Right renal pelvis (tissue), 4 donors: ENCODE results near the gene KAT7. TPM values are rescaled to one million over a fixed set of nuclear protein-coding genes. Genes with fewer than 3 reads are reported as not detected.
"Not testable (repeated sequence)": the region's sequence is repeated elsewhere in the genome, so short reads cannot be mapped to it uniquely, and the experiment has no call there.

Source experiments
- DNase-seq, 4 donors: peaks; one replicate each; pipeline ENCODE4 v3.0.0-alpha.2; 2013; ENCODE audit warnings: low read depth in 4 of 4, low spot score in 3 of 4, missing footprints in 1 of 4
- polyA plus RNA-seq, 4 donors: library from polyadenylated mRNA; unstranded; fragments of 120-200 nt; gene quantifications; one replicate each; pipeline ENCODE4 v1.2.1, GENCODE V29; 2013; ENCODE audit not compliant: insufficient read length in 4 of 4

KAT7 gene
- polyA plus RNA-seq, 4 donors = 48.0 to 58.2 (median 52.1) TPM

- DNase-seq = no peak
Observed at GRCh38 chr17:49798182-49798581, 9.7 kb downstream of the KAT7 start.

DNA sequence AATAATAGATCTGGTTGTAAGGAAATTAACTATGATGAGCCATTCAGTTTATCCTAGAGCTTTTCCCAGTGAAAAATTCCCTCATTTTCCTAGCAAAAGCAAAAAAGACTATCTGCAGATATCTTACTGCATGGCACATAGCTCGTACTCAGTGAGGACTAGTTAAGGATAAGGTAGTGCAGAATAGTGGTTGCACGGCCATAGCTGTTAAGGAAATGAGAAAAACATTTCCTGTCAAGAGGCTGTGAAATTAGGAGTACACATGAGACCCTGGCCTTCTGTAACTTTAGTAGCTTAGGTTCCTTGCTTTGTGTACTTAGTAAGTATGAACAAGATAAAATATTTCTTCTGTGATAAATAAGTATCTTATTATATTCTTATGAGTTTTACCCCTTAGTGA is 10.3 kb downstream of the KAT7 start:
- DNase-seq = no peak

DNA sequence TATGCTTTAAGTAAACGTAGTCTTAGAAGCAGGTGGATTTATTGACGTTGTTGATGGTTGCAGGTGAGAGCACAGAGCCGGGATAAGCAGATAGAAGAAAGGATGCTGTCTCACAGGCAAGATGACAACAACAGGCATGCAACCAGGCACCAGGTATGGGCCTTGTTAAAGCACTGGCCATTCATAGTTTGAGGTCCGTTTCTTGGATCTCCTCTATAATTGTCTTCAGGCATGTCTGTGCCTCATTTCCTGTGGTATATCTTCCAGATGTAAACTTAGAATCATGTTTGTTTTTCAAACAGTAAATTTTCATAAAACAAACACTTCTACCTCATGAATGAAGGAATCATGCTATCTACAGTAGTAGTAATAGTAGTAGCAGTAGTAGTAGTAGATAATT is 20.6 kb downstream of the KAT7 start:
- DNase-seq = no peak

DNA sequence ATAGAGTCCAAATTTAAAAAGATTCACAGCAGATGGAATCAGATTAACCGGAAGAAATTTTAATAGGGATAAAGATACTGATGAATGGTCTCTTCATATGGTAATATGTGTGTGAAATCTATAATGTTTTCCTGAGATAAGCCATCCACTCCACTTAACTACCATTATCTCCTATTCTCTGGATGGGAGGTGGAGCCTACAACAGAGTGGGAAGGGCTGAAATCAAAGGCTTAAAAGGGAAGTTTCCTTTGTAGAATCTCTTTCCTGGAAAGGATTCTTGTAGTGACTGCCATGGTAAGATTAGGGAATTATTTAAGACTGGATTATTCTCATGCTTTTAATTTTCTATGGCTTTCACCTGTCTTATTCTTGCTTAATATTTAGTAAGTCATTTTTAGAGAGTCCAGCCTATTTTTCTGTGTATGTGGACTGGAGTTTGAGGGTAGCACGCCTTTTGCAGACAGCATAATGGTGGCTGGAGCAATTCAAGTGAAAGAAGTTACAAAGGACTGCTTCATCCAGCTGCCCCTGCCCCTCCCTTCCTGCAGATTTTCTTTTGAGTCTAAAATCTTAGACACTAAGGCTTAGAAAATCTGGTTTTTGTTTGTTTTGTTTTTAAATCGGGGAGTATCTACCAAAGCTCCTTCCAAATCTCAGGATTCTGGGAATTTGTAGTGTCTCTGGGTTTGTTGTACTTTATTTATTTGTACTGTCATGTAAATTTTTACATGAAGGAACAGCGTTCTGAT is 26.5 kb downstream of the KAT7 start:
- DNase-seq = no peak

DNA sequence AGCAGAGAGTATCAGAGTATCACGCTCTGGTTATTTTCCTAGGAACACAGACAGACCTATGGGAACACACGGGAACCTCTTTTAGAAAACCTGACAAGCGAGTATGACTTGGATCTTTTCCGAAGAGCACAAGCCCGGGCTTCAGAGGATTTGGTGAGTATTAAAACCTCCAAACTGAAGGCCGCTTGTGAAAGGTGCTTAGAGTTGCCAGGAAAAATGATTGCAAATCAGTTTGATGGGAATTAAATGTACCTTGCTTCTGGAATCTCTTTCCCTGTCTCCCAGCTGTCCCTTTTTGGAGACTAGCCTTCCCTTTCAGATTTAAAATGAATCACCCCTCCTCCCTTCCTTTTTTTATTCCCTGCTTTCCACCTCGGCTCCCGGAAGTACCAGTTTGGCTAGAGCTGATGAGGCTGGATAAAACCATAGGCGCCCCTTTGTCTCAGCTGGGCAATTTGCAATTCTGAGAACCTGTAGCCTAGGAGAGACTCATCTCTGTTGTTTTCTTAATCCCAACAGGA is 27.3 kb downstream of the KAT7 start:
- DNase-seq = no peak

GRCh38 chr17:49817993-49818392 is 29.5 kb downstream of the KAT7 start:
- no peak for DNase-seq

- DNase-seq = no peak
Observed at GRCh38 chr17:49819138-49819537, 30.7 kb downstream of the KAT7 start.

- no peak for DNase-seq
Observed at GRCh38 chr17:49819651-49820050, 31.2 kb downstream of the KAT7 start.

- no peak for DNase-seq
Observed at GRCh38 chr17:49820773-49821172, 32.3 kb downstream of the KAT7 start.

- no peak for DNase-seq
Observed at GRCh38 chr17:49821466-49821865, 33.0 kb downstream of the KAT7 start.

GRCh38 chr17:49821916-49822315 is 33.4 kb downstream of the KAT7 start:
- no peak for DNase-seq

GRCh38 chr17:49822829-49823228 is 34.3 kb downstream of the KAT7 start:
- no peak for DNase-seq

GRCh38 chr17:49823614-49824013 is 35.1 kb downstream of the KAT7 start:
- DNase-seq = no peak

GRCh38 chr17:49825645-49826044 is 37.2 kb downstream of the KAT7 start:
- no peak for DNase-seq

- DNase-seq = not testable (repeated sequence)
Observed at GRCh38 chr17:49828325-49828724, 39.8 kb downstream of the KAT7 start.

DNA sequence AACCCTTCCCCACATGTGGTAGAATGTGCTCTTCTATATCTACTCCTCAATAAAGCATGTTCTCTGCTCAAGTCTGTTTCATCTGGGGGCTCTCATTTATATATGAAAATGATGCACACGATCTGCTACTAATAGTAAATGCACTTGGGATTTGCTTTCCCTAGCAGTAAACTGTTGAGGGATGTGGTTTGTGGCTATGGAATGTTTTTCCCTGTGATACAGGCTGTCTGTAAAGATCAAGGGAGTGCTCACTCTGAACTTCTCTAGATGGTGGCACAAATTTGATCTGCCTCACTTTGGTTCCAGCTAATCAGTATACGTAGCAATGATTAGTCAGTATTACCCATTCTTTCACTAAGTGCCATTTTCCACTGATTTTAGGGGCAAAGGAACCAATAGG is 40.5 kb downstream of the KAT7 start:
- no peak for DNase-seq

GRCh38 chr17:49830605-49831004 is 42.1 kb downstream of the KAT7 start:
- no peak for DNase-seq

DNA sequence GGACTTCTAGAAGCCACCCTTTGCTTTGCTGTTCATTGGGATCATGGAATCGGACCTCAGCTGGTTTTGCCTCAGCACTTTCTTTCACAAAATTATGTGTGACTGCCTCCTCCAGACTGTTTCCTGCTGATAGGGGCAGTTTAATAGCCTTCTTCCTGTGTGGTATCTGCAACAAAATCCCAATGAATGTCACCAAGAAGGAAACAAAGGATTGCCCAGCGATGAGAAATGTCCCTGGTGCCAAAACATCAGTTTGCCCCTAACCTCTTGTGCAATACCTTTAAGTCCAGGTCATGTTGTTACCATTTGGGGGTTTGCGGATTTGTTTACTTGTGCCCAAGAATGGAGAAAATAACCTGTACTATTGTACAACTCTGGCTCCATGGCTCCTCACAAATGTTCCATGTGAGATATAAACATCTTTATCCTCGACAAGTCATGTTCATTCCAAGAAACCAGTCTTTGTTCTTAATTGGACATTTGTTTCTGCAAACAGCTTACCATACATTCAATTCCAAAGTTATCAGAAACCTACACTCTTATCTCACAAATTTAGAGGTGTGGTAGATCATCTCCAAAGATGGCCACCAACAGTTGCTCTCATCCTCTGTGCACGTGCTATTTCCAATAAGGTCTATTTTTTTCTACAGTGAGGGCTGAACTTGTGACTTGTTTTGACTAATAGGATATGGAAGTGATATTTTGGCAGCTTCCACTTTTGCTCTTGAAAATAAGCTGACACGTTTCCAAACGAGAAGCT is 44.5 kb downstream of the KAT7 start:
- DNase-seq = no peak

DNA sequence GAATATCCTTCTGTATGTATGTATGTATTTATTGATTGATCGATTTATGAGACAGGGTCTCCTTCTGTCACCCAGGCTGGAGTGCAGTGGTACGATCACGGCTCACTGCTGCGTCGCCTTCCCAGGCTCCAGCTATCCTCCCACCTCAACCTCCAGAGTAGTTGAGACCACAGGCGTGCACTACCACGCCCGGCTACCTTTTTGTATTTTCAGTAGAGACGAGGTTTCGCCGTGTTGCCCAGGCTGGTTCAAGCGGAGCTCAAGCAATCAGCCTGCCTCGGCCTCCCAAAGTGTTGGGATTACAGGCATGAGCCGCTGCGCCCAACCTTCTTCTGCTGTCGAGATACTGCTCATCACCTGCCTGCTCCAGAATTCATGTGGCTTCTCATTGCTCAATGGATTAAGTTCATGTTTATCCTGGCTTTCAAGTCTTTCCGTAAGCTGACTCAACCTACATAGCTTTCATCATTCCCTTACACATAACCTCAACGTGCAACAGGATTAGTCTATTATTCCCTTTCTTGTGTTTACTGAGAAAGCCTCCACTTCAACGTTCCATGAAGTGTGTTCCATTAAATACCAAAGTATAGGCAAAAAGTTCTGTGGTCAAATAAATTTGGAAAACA is 45.8 kb downstream of the KAT7 start:
- DNase-seq = no peak

- no peak for DNase-seq
Observed at GRCh38 chr17:49835472-49835871, 47.0 kb downstream of the KAT7 start.
